Peyer's patch (tissue), 4 donors: ENCODE results near the gene CCDC14. TPM values are rescaled to one million over a fixed set of nuclear protein-coding genes. Genes with fewer than 3 reads are reported as not detected.
"Not testable (repeated sequence)": the region's sequence is repeated elsewhere in the genome, so short reads cannot be mapped to it uniquely, and the experiment has no call there.

Experiments
- DNase-seq, 3 donors: peaks; one replicate each; pipeline ENCODE4 v3.0.0-alpha.2; 2017 to 2019
- H3K27ac ChIP-seq, 4 donors: fragments of 200-600 bp; sonication (generic); one replicate each; pipeline ENCODE4 v1.5.1; 2016 to 2019
- H3K27me3 ChIP-seq, 2 donors: fragments of 200-600 bp; sonication (generic); one replicate each; pipeline ENCODE4 v1.5.1; 2019
- H3K36me3 ChIP-seq, 3 donors: fragments of 200-600 bp; sonication (generic); one replicate each; pipeline ENCODE4 v1.5.1; 2016 to 2019
- H3K4me1 ChIP-seq, 4 donors: fragments of 200-600 bp; sonication (generic); one replicate each; pipeline ENCODE4 v1.5.1; 2016 to 2019
- H3K4me3 ChIP-seq, 4 donors: fragments of 200-600 bp; sonication (generic); 1 replicate in 3 of 4; 2 replicates in 1 of 4; pipeline ENCODE4 v1.5.1; 2016 to 2019; ENCODE audit warnings: mild to moderate bottlenecking in 1 of 4
- H3K9me3 ChIP-seq, 4 donors: fragments of 200-600 bp; sonication (generic); one replicate each; pipeline ENCODE4 v1.5.1; 2016 to 2019; ENCODE audit warnings: mild to moderate bottlenecking in 1 of 4
- CTCF ChIP-seq, 6 experiments: fragments of 450-650 bp in 4 of 6; fragments of 200-600 bp in 2 of 6; sonication (generic) in 1 of 6; IDR thresholded peaks; one replicate each; pipeline ENCODE4 v1.5.1; 2017 to 2019; ENCODE audit warnings: antibody characterized with exemption in 6 of 6, mild to moderate bottlenecking in 3 of 6, moderate library complexity in 1 of 6
- POLR2A ChIP-seq, 2 donors: fragments of 450-650 bp; IDR thresholded peaks; one replicate each; pipeline ENCODE4 v1.5.1; 2017; ENCODE audit warnings: antibody characterized with exemption in 2 of 2, mild to moderate bottlenecking in 2 of 2, moderate library complexity in 2 of 2
- total RNA-seq, 4 donors: library from RNA; depleted of rRNA; stranded (reverse); fragments of >200 nt; gene quantifications; one replicate each; pipeline ENCODE4 v1.1.0, GENCODE V29; 2016

Gene CCDC14
- total RNA-seq, 4 donors from 2014 or later = 59.5 to 139 (median 80.6) TPM

- no peak for TF ChIP-seq CTCF (IDR thresholded peaks at IDR 0.05)
- TF ChIP-seq POLR2A (IDR thresholded peaks at IDR 0.05) = no peak
- H3K27me3 ChIP-seq = peaks cover 0 to 3% of the 10 kb centered on the region in 2 donors
- no peaks in the 10 kb centered on the region for H3K36me3 ChIP-seq
- H3K9me3 ChIP-seq = no peaks in the 10 kb centered on the region
- H3K27ac ChIP-seq = no peak overlapping the region
- DNase-seq = no peak
- no peak overlapping the region for H3K4me3 ChIP-seq
- H3K4me1 ChIP-seq = no peaks in the 10 kb centered on the region
Measured at GRCh38 chr3:123909785-123910184, 51.2 kb downstream of the CCDC14 start.

DNA sequence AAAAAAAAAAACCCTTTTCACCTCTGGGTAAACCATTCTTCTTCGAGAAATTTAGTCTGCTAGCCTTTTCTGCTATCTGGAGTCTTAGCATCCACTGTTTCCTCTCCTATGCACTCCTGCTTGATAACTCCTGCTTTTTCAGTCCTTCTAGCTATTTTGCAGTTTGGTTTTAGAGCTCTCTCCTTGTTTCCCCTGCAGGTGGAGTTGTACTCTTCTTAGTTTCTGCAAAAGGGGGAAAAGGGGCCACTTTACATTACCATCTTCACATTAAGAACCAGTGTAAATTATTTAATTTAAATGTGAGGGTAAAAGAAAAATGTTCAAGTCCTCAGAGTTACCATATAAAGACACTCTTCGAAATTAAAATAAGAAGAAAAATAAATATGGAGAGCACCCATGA, 53.3 kb downstream of the CCDC14 start:
- no peak for TF ChIP-seq CTCF (IDR thresholded peaks at IDR 0.05)
- no peak for TF ChIP-seq POLR2A (IDR thresholded peaks at IDR 0.05)
- H3K27me3 ChIP-seq = no peaks in the 10 kb centered on the region
- no peaks in the 10 kb centered on the region for H3K9me3 ChIP-seq
- no peaks in the 10 kb centered on the region for H3K4me1 ChIP-seq
- no peaks in the 10 kb centered on the region for H3K36me3 ChIP-seq
- no peak for DNase-seq
- no peak overlapping the region for H3K4me3 ChIP-seq
- no peak overlapping the region for H3K27ac ChIP-seq

DNA sequence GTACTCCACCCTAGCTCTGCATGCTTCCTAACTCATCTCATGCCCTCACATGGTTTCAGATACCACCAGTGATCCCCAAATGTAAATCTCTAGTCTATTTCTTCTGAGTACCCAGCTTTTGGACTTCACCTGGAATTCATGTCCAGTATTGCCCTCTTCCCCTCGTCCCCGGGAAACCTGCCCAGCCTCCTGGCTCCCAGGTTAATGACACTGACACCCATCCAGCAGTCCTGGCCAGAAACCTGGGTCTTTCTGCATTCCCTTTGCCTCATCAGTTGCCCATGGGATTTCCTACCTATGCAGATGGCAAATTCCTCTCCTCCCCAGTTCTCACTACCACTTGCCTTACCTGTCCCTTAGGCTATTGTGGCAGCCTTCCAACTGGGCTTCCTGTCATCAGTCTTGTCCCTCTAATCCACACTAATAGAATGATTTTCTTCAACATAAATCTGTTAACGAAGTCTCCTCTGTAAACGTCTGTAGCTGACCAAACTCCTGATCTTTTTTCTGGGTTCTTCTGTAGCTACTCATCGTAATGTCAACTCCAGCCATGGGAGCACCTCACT, 61.6 kb downstream of the CCDC14 start:
- H3K36me3 ChIP-seq = no peaks in the 10 kb centered on the region
- H3K4me1 ChIP-seq = no peaks in the 10 kb centered on the region
- H3K9me3 ChIP-seq = peaks cover 0 to under 1% (median 0%) of the 10 kb centered on the region in 4 donors
- no peak overlapping the region for H3K4me3 ChIP-seq
- H3K27ac ChIP-seq = no peak overlapping the region
- TF ChIP-seq CTCF (IDR thresholded peaks at IDR 0.05) = no peak
- TF ChIP-seq POLR2A (IDR thresholded peaks at IDR 0.05) = no peak
- no peak for DNase-seq
- H3K27me3 ChIP-seq = no peaks in the 10 kb centered on the region

DNA sequence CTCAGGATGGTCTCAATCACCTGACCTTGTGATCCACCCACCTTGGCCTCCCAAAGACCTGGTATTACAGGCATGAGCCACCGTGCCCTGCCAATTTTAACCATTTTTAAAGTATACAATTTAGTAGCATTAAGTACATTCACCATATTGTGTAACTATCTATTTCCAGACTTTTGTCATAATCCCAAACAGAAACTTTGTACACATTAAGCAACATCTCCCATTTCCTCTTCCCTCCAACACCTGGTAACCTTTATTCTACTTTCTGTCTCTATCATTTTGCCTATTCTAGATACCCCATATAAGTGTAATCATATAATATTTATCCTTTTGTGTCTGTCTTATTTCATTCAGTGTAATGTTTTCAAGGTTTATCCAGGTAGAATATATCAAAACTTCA, 68.0 kb downstream of the CCDC14 start:
- no peaks in the 10 kb centered on the region for H3K4me1 ChIP-seq
- H3K36me3 ChIP-seq = no peaks in the 10 kb centered on the region
- H3K9me3 ChIP-seq = peaks cover 0 to 8% (median 0%) of the 10 kb centered on the region in 4 donors
- no peak overlapping the region for H3K27ac ChIP-seq
- H3K27me3 ChIP-seq = no peaks in the 10 kb centered on the region
- no peak overlapping the region for H3K4me3 ChIP-seq
- TF ChIP-seq CTCF (IDR thresholded peaks at IDR 0.05) (no peak), POLR2A (IDR thresholded peaks at IDR 0.05) (no peak)
- no peak for DNase-seq

DNA sequence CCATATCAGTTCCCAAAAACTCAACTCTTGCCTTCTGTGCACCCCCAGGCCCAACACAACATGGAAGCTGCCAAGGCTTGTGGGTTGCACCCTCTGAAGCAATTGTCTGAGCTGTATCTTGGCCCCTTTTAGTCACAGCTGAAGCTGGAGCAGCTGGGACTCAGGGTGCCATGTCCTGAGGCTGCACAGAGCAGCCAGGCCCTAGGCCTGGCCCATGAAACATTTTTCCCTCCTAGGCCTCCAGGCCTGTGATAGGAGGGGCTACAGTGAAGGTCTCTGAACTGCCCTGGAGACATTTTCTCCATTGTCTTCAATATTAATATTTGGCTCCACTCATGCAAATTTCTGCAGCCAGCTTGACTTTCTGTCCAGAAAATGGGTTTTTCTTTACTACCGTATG, 68.8 kb downstream of the CCDC14 start:
- H3K4me1 ChIP-seq = no peaks in the 10 kb centered on the region
- no peak overlapping the region for H3K4me3 ChIP-seq
- H3K27ac ChIP-seq = no peak overlapping the region
- H3K9me3 ChIP-seq = peaks cover 0 to 8% (median 0%) of the 10 kb centered on the region in 4 donors
- DNase-seq = no peak
- no peaks in the 10 kb centered on the region for H3K36me3 ChIP-seq
- TF ChIP-seq POLR2A (IDR thresholded peaks at IDR 0.05) (no peak), CTCF (IDR thresholded peaks at IDR 0.05) (no peak)
- no peaks in the 10 kb centered on the region for H3K27me3 ChIP-seq

DNA sequence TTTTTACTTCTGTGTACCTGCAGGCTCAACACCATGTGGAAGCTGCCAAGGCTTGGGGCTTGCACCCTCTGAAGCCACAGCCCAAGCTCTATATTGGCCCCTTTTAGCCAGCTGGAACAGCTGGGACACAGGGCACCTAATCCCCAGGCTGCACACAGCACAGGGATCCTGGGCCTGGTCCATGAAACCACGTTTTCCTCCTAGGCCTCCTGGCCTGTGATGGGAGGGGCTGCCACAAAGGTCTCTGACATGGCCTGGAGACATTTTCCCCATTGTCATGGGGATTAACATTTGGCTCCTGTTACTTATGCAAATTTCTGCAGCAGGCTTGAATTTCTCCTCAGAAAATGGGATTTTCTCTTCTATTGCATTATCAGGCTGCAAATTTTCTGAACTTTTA, 70.0 kb downstream of the CCDC14 start:
- not testable (repeated sequence) for H3K4me3 ChIP-seq, H3K4me1 ChIP-seq, DNase-seq, H3K36me3 ChIP-seq, H3K27me3 ChIP-seq, H3K27ac ChIP-seq, H3K9me3 ChIP-seq

DNA sequence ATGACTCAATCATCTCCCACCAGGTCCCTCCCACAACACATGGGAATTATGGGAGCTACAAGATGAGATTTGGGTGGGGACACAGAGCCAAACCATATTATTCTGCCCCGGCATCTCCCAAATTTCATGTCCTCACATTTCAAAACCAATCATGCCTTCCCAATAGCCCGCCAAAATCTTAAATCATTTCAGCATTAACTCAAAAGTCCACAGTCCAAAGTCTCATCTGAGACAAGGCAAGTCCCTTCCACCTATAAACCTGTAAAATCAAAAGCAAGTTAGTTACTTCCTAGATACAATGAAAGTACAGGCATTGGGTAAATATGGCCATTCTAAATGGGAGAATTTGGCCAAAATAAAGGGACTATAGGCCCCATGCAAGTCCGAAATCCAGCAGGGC, 70.9 kb downstream of the CCDC14 start:
- H3K4me1 ChIP-seq, H3K36me3 ChIP-seq, H3K4me3 ChIP-seq, H3K27ac ChIP-seq, H3K9me3 ChIP-seq, H3K27me3 ChIP-seq, DNase-seq: not testable (repeated sequence)
